ENCODE measurements around the gene WIZ. TPM values are rescaled to one million over a fixed set of nuclear protein-coding genes. Genes with fewer than 3 reads are reported as not detected.

Gene WIZ
- total RNA-seq, 1 donor from 2014 or later, result 30.7 TPM

DNA sequence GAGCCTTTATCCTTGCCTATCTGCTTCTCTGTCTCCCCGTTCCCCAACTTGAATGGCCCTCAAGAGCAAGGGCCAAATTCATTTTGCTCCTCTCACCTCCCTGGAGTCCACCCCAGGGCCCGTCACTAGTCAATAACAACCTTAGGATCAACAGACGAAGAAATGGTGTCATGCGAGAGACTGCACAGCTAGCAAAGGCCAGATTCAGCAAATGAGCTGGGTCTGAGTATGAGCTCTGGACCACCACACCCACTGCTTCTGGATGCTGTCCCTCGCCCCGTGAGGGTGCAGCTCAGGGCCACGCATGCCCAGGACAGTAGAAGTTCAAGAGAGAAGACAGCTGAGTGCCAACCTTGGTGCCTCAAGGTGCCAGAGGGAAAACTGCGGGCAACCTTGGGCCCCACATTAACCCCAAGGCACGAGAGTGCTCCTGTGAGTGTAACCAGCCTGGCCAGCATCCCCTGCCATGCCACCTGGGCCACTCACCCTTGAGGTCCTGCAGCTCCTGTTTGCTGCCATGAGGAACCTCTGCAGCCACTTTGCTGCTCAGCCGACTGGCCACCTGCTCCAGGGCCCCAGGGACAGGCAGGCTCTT, 19.1 kb downstream of the WIZ start:
- intact Hi-C loops (cut with micrococcal nuclease), result no loop called here

DNA sequence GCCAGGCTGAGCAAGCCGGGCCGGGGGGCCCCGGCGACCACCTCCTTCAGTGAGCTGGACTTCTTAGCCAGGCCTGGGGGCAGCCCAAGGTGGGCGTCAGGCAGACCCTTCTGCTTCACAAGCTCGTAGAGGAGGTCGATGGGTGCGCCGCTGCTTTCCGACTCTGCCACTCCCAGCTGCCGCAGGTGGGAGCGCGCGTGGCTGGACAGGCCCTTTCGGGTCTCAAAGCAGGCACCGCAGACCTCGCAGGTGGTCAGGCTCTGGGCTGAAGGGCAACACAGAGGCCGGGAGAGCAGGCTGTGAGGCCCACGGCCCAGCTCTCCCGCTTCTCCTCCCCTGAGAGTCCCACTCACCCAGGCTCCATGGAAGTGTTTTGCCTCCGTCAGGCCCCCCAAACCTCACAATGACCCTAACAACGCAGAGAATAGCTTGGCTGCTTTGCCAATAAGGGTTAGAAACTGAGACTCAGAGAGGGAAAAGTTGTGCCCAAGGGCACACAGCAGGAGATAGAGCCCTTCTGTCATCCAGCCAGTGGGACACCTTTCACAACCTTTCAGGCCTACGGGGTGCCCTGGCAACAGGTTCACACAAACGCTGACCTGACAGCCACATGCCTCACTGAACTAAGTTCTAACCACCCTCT, 19.8 kb downstream of the WIZ start:
- intact Hi-C loops (cut with micrococcal nuclease), result no loop called here

DNA sequence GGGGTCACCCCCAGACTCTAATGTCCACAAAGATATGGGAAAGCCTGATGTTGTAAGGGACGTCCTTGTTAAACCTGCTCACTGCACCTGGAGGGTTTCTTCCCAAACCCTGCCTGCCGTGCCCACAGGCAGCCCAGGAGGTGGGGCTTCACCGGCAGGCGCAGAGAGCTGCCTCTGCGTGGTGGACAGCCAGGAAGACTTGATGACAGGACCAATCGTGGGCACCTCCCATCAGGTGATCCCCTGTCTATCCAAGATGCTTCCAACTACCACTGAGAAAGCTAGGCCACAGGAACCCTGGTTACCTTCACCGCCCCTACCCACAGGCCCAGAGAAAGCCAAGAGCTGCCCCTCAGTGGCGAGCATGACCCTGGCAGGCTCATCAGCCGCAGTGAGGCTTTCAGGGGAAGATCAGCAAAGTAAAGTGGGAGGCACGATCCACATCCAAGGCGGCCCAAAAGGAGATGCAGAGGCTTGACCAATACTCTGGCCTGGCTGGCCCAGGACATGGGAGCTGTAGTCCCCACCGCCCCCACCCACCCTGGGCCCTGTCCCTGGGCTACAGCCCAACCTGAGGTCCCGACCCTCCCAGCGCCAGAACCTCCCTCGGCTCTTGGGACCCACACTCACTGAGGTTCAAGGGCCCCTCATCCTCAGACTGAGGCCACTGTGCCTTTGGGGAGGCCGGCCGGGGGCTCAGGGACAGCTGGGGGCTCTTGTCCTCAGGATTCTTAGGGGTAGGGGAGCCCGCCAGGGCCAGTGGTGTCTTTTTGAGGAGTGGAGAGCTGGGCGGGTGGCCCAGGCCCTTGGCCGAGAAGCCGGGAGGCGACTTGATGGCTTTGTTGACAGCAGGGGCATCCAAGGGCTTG, 20.6 kb downstream of the WIZ start:
- intact Hi-C loops (cut with micrococcal nuclease), result no loop called here

DNA sequence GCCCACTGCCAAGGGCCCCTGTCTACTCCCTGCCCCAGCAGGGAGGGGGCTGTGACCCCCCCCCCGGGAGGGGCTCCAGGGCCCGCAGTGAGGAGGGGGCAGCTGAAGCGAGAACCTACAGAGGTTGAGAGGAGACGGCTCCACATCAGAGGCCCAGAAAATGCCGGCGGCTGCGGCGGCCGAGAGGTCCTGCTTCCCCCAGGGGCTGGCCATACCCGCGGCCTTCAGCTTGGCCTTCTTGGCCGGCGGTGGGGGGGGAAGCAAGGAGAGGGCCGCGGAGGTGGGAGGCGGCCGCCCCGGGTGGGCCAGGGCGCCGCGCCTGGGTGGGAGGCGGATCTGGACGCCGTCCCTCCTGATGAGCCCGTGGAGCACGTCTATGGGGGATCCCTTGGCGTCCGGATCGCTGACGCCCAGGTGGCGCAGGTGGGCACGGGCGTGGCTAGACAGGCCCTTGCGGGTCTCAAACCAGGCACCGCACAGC, 21.7 kb downstream of the WIZ start:
- intact Hi-C loops (cut with micrococcal nuclease), result no loop called here

DNA sequence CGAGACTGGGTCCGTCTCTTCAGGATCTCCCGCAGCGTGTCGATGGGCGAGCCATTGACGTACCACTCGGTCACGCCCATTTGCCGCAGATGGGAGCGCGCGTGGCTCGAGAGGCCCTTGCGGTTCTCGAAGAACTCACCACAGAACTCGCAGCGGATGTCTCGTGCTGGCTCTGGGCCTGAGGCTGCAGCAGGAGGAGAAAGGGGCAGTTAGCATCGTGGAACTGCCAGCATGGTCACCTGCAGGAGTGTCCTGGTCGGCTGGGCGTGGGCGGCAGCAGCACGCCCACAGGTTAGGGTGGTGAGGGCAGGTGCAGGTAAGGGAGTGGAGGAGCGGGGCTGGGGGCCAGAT, 22.4 kb downstream of the WIZ start:
- intact Hi-C loops (cut with micrococcal nuclease), result no loop called here

DNA sequence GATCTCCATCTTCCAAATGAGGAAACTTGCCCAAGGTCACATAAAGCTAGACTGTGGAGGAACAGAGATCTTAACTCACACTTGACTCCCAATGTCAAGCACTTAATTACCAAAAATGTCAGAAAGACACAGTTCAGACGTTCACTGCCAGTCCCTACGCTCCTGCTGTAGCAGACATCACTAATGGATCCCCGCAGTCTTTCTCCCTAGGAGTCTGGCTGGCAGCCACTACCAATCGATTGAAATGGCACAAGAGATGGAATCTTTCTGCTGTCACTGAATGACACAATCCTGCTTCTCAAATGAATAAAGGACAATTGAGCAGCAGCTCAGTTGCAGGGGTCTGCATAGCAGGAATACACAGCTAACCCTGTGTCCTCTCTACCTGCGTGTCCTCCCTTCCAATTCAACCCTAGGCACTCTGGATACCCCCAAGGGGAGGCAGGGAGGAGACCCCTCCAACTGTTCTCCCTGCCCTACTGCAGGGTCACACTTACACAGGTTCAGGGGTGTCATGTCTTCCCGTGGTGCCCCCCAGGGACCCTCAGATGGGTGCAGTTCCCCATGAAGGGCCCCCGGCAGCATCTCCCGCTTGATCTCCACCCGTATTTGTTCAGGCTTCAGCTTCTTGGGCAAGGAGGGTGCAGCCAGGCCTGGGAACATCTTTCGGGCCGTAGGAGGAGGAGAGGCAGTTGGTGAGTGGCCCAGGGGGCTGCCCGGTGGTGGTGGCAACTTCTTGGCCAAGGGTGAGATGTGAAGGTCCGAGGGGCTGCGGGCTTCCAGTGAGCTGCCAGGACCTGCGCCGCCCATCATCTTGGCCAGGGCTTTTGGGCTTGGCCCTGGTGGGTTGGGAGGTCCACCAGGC, 23.0 kb downstream of the WIZ start:
- intact Hi-C loops (cut with micrococcal nuclease), result no loop called here

DNA sequence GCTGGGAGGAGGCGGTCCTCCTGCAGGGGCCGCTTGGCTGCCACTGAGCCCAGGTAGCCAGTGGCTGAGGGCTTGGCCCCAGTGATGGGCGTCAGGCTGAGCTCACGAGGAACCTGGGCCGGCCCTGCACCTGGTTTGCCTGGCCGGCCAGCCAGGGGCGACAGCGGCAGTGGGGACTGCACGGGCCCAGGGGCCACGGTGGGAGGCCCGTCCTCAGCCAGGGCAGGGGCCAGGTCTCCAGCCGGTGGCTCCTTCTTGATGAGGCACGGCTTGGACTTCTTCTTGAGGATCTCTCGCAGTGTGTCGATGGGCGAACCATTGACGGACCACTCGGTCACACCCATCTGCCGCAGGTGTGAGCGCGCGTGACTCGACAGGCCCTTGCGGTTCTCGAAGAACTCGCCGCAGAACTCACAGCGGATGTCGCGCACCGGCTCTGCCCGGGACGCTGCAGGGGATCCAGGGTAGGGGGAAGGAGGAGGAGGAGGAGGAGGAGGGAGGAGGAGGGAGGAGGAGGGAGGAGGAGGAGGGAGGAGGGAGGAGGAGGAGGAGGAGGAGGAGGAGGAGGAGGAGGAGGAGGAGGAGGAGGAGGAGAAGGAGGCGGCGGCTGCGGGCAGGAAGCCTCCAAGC, 24.3 kb downstream of the WIZ start:
- intact Hi-C loops (cut with micrococcal nuclease), result no loop called here

DNA sequence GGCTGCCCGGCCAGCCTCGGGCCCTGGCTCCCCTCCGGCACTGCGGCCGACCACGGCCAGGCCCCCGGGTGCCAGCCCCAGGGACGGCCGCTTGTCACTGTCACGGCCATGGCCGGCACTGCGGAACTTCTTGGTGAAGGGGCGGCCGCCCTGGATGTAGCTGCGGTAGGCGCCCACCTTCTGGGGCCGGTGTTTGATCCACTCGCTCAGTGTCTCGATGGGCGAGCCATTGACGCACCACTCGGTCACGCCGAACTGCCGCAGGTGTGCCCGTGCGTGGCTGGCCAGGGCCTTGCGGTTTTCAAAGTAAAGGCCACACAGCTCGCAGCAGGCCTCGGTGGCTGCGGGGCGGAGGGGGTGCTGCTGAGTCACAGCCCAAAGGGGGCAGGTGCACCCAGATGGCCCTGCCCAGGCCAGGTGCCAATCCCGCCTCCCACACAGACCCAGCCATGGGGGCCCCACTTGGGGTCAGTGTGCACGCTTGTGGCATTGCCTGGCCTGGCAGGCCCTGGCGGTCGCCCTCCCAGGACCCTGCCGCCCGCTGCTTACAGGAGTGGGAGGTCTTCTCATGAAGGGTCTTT, 25.0 kb downstream of the WIZ start:
- intact Hi-C loops (cut with micrococcal nuclease), result no loop called here

DNA sequence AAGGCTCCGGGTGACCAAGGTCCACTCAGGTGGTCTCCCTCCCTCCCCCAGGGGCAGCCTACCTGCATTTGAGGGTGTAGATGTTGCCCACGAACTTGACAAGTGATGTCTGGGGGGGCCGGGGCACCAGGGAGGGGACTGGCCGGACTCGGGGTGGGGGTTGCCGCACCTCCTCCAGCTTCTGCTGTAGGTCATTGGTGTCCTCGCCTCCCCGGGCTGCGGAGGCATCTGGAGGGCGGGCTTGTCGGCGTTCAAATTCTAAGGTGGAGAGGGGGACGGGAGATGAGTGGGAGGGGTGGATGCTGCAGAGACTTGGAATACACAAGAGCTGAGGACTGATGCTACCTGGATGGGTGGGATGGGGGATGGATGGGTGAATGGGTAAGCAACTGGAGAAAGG, 25.6 kb downstream of the WIZ start:
- intact Hi-C loops (cut with micrococcal nuclease), result no loop called here

DNA sequence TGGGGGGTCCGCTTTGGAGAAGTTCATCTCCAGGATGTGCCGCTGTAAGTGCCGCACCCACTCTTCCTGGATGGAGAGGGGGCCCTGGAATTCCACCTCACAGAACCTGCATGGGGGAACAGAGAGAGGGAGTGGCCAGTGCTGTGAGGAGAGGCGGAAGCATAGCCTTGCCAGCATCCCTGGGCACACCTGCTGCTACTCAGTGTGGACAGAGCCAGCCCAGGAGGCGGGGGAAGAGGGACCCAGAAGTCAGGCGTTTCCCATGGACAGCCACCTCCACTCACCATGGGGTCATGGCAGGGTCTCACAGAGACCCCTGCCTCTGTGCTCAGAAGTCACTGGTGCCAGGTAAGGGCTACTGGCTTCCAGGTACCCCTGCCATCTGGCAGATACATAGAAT, 26.6 kb downstream of the WIZ start:
- intact Hi-C loops (cut with micrococcal nuclease), result no loop called here

DNA sequence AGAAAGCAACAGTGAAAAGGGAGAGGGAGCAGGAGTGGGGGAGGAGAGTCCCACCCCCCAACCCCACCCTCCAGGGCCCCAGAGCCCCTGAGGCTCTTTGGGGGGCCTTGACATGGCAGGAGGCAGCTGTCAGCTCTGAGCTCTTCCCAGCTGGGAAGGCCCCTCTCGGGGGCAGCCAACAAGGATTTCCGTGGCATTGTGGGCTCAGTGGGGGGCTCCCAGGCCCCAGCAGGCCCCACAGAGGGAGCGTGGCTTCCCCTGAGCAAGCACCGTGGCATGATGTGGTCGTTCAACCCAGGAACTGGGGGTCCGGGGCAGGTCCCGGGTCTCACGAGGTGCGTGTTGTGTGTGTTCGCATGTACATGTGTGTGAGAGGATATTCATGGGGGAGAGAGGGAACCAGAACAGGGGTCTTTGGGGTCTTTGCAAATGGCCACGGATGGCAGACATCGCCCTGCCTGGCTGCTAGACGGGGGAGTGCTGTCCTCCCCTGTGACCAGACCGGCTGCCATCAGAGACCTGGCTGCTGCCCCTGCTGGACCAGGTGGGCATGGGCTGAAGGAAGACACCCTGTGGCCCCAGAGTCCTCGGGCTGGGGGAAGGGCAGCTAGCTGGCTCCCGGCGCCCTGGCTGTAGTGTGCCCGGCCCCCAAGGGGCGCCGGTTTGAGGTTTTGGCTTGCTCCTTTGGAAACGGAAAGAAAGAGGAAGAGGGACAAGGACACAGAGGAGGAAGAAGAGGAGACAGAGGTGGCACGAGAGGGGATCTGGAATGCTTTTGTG, 27.3 kb downstream of the WIZ start:
- intact Hi-C loops (cut with micrococcal nuclease), result no loop called here

DNA sequence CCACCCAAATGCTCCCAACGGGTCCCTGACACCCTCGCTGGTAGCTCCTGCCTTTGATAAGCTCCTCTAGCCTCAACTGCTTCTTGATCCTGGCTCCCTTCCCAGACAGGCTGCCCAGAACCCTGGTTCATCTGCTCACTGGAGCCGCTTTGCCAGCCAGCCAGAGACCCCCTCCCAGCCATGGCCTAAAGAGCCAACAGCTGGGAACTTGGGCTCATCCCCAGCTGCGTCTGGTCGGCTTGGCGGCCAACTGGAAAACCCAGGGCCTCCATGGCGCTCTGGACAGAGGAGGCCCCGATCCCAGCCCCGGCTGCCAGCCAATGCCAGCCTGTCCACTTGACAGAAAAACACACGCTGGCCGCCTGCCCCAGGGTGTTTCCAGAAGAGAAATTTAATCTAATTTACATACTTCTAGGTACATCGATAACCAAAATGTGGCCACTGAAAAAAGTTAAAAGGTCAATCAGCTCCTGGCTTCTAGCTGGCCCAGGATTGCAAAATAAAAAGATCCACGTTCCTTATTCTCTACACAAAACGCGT, 28.0 kb downstream of the WIZ start:
- intact Hi-C loops (cut with micrococcal nuclease), result no loop called here

DNA sequence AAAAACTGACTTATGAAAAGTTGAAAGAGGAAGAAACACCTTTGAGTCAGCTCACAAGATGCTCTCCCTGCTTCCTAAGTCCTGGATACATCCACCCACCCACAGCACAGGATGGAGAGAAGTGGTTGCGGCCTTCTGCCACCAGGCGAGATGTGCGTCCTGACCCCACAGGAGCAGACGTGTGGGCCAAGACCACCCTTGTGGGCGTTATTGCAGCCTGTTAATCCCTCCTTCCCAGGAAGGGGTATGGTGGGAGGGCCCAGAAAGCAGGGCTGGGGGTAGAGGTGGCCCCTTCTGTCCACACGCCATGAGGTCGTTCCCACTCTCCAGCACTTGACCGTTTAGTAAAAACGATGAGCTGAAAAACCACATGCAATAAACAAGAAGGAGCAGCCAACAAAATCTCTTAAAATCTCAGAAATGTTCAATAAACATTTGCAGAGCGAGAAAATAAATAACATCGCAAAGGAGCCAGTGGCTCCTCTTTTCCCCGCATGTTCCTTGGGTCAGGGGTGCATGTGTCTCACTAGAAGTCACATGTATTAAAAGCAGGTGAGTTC, 28.5 kb downstream of the WIZ start:
- intact Hi-C loops (cut with micrococcal nuclease), result no loop called here

DNA sequence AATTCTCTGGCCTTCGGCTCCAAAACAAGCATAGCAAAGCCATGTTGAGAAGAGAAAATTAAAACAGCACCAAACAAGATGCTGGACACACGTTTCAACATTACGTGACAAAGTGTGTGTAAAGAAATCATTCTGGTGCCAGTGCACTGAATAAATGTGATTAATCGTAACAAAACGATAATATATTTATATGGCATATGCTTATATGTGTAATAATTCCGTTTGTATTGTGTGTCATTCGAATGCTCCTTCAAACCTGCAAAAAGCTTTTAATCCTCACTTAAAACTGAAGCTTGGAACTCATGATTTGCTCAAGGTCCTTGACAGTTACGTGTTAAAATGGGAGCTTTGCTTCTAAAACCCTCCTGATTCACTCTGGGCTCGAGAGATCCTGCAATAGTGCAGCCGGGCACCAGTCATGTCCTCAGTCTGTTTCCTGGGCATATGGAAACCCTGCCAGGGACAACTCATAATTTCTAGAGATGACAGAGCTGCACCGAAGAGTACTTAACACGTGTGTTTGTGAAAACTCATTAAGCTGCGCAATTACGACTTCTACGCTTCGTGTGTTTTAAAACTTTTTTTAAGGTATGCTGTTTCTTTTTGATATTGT, 30.2 kb downstream of the WIZ start:
- intact Hi-C loops (cut with micrococcal nuclease), result loop anchor here (1.0 to 2.0 kb wide), 9 partner anchors 13 to 294 kb away; partner anchors contain the start of genes AKAP8 and BRD4

DNA sequence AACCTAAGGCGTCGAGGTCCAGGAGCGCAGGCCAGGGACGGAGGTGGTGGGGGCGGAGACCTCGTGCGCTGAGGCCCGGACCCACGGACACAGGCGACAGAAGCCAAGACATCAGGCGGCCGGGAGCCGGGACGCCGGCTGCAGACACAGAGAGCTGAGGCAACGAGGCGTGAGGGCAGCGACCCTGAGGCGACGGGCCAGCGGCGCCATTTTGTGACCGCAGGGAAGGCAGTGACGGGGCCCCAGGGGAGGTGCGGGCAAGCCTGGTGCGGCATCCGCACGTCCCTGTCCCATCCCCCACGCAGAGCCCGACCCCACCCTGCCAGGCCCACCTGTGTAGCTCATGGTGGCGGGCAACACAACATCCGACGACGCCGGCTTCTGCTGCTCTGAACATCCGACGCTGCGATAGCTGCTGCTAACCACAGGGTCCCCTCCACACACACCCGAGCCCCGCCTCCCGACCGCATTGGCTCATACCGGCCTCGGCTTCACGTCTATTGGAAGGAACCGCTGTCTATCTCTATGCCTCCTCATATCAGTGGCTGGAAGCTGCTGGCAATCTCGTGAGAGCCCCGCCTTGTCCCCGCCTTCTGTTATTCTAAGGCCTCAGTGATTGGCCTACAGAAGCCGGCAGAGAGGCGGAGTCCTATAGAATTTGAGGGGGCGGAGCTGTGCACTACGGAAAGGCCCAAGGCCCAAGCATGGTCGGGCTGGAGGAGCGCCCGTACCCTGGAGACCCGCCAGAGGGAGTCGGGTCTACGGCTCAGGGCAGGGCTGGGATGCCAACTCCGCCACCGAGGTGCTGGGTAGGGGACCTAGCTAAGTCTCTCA, 31.0 kb downstream of the WIZ start, which contains the start of gene AKAP8L:
AKAP8L (minus strand) TSS at position 410 of the 834 bp plus-strand sequence; CDS start at position 345, 65 bp downstream.
- intact Hi-C loops (cut with micrococcal nuclease), result loop anchor here (1.0 to 2.0 kb wide), 9 partner anchors 14 to 293 kb away; partner anchors contain the start of genes AKAP8 and BRD4

DNA sequence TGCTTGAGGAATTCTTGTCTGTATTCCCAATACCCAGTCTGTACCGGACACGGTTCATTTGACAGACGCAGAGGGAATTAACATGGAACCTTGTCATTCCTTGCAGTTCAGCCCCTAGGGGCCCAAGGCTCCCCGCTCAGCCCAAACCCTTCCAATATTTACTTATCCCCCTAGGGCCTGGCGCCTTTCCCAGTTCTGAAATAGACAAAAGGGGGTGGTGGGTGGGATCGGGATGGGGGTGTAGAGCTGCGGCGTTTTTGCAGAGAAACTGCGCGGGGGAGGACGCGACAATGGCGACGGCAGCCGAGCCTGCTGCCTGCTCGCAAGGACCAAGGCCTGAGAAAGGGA, 31.6 kb downstream of the WIZ start:
- intact Hi-C loops (cut with micrococcal nuclease), result loop anchor here (2.0 kb wide), 2 partner anchors 85 to 241 kb away; partner anchors contain the start of gene BRD4

DNA sequence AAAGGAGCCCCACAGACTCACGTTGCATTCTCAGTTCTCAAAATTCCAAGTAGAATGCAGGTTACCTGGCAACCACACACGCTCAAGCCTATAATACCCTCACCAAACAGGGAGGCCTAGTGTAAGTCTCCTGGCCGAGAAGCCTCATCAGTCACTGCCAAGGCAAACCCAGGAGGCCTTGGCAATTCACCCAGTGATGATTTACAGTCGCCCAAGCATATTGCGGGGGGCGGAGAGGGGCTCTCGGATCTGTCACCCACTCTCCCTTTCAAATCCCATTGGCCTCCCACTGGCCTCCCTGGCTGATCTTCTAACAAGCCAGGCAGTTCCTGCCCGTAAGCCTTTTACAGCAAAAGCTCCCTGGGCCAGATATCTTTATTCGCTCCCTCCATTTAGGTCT, 32.1 kb downstream of the WIZ start:
- intact Hi-C loops (cut with micrococcal nuclease), result loop anchor here (2.0 kb wide), 2 partner anchors 85 to 241 kb away; partner anchors contain the start of gene BRD4

DNA sequence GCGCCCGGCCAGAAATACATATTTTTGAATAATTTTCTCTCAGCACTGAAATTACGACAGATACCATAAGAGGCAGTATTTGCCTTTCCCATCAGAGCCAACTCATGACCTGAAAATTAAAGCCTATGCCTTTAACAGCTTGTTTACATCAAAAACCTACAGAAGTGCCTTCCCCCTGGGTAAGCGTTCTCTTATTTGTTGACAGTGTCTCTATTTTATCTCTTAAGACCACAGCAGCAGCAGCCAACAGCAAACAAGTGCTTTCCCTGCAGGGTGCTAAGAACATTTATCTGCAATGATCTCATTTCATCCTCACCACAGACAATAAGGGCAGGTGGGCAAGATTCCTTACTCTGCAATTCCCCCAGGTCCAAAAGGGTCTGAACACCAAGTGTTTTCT, 36.9 kb downstream of the WIZ start:
- intact Hi-C loops (cut with micrococcal nuclease), result no loop called here

Data from T-helper 2 cell treated with Interferon-gamma antibody and Interleukin-4, amounts not matched to agents 100 ng/mL and 5 ng/mL, for 36 hours (primary cell).